Measurements from ENCODE around the gene NLRP9. TPM values are rescaled to one million over a fixed set of nuclear protein-coding genes. Genes with fewer than 3 reads are reported as not detected.

The NLRP9 gene
- total RNA-seq, 4 donors from 2014 or later = not detected

GRCh38 chr19:55684946-55685681 is 53.1 kb downstream of the NLRP9 start:
- intact Hi-C loops (cut with DNase I; ENCODE audit: low total_unique reads) (no loop called here), in situ Hi-C loops (cut with MboI; ENCODE audit: low pct_ligation_motif_present in 1 of 4, low pct_unique_long_range_greater_than_20kb in 1 of 4, low sequenced_read_pairs in 3 of 4) (no loop called here)
- DNase-seq = no peak
- WGBS, 2 donors (ENCODE audit: low coverage in 1 of 2) = 96 to 100% methylated on average over 1 to 60 of the region's 60 CpGs
- TF ChIP-seq POLR2A (IDR thresholded peaks at IDR 0.05) = no peak
- no peak for TF ChIP-seq POLR2AphosphoS5 (IDR thresholded peaks at IDR 0.05)
- no peak for TF ChIP-seq EP300 (IDR thresholded peaks at IDR 0.05; ENCODE audit: low read depth)
- TF ChIP-seq CTCF (IDR thresholded peaks at IDR 0.05) = no peak
- H3K9me3 ChIP-seq = no peaks in the 10 kb centered on the region
- H3K4me1 ChIP-seq = peaks cover 22 to 79% (median 61%) of the 10 kb centered on the region in 4 donors
- H3K4me3 ChIP-seq = no peak overlapping the region
- peak overlapping the region; percentile 84 to 93 (median 88) for H3K27ac ChIP-seq
- peaks cover 0 to 18% (median 8%) of the 10 kb centered on the region in 4 donors for H3K36me3 ChIP-seq
- no peaks in the 10 kb centered on the region for H3K27me3 ChIP-seq

- in situ Hi-C loops (cut with MboI; ENCODE audit: low pct_ligation_motif_present in 1 of 4, low pct_unique_long_range_greater_than_20kb in 1 of 4, low sequenced_read_pairs in 3 of 4) (no loop called here), intact Hi-C loops (cut with DNase I; ENCODE audit: low total_unique reads) (no loop called here)
- Histone ChIP-seq H3K27me3 (no peaks in the 10 kb centered on the region), H3K4me3 (no peak overlapping the region), H3K4me1 (peaks cover 22 to 85% (median 59%) of the 10 kb centered on the region in 4 donors), H3K27ac (peak overlapping the region; percentile 84 to 93 (median 88)), H3K36me3 (peaks cover 0 to 19% (median 8%) of the 10 kb centered on the region in 4 donors), H3K9me3 (no peaks in the 10 kb centered on the region)
- WGBS, 2 donors (ENCODE audit: low coverage in 1 of 2) = 57 to 61% methylated on average over 11 to 22 of the region's 22 CpGs
- TF ChIP-seq EP300 (IDR thresholded peaks at IDR 0.05; ENCODE audit: low read depth) = no peak
- peak; percentile 67 for TF ChIP-seq POLR2A (IDR thresholded peaks at IDR 0.05)
- no peak for TF ChIP-seq CTCF (IDR thresholded peaks at IDR 0.05)
- peak in 2 of 3 donors; percentile 34 to 36 for TF ChIP-seq POLR2AphosphoS5 (IDR thresholded peaks at IDR 0.05)
- peak; percentile 74 for DNase-seq
These were observed 54.5 kb downstream of the NLRP9 start for GRCh38 chr19:55683449-55684261.

- H3K27me3 ChIP-seq = no peaks in the 10 kb centered on the region
- DNase-seq = no peak
- in situ Hi-C loops (cut with MboI; ENCODE audit: low pct_ligation_motif_present in 1 of 4, low pct_unique_long_range_greater_than_20kb in 1 of 4, low sequenced_read_pairs in 3 of 4) (no loop called here), intact Hi-C loops (cut with DNase I; ENCODE audit: low total_unique reads) (no loop called here)
- H3K36me3 ChIP-seq = peaks cover 0 to 20% (median 10%) of the 10 kb centered on the region in 4 donors
- peaks cover 22 to 84% (median 56%) of the 10 kb centered on the region in 4 donors for H3K4me1 ChIP-seq
- H3K4me3 ChIP-seq = no peak overlapping the region
- TF ChIP-seq EP300 (IDR thresholded peaks at IDR 0.05; ENCODE audit: low read depth) (no peak), POLR2AphosphoS5 (IDR thresholded peaks at IDR 0.05) (no peak), POLR2A (IDR thresholded peaks at IDR 0.05) (no peak), CTCF (IDR thresholded peaks at IDR 0.05) (no peak)
- peak overlapping the region in 2 of 4 donors; percentile 88 to 93 for H3K27ac ChIP-seq
- WGBS, 2 donors (ENCODE audit: low coverage in 1 of 2) = 83 to 86% methylated on average over 2 to 9 of the region's 9 CpGs
- H3K9me3 ChIP-seq = no peaks in the 10 kb centered on the region
These were observed 56.8 kb downstream of the NLRP9 start for GRCh38 chr19:55681131-55682092.

Data from transverse colon (tissue), 4 donors.